Endodermal cell (in vitro differentiated cells): ENCODE data around the gene C1GALT1. TPM values are rescaled to one million over a fixed set of nuclear protein-coding genes. Genes with fewer than 3 reads are reported as not detected.

ENCODE experiments used
- DNase-seq: peaks from one replicate; pipeline ENCODE4 v3.0.0-alpha.2; 2017
- H3K27ac ChIP-seq: 2 replicates; pipeline ENCODE4 v1.5.1; 2013; ENCODE audit warnings: mild to moderate bottlenecking, low read depth, low read length, moderate library complexity
- H3K27me3 ChIP-seq: 2 replicates; pipeline ENCODE4 v1.6.1; 2013; ENCODE audit warnings: mild to moderate bottlenecking, low read length, moderate library complexity; ENCODE audit not compliant: insufficient read depth, control insufficient read depth, poor library complexity, severe bottlenecking
- H3K36me3 ChIP-seq: 2 replicates; pipeline ENCODE4 v1.7.0; 2013; ENCODE audit warnings: mild to moderate bottlenecking, low read length, moderate library complexity; ENCODE audit not compliant: control insufficient read depth, insufficient read depth
- H3K4me1 ChIP-seq: one replicate; pipeline ENCODE4 v1.7.0; 2013; ENCODE audit warnings: low read length; ENCODE audit not compliant: control insufficient read depth, insufficient read depth
- H3K4me3 ChIP-seq: 2 replicates; pipeline ENCODE4 v1.5.1; 2013; ENCODE audit warnings: mild to moderate bottlenecking, low read length, moderate library complexity
- H3K9ac ChIP-seq: 2 replicates; pipeline ENCODE4 v1.6.1; 2013; ENCODE audit warnings: mild to moderate bottlenecking, low read length, moderate library complexity; ENCODE audit not compliant: poor library complexity, severe bottlenecking; ENCODE audit errors: extremely low read depth
- H3K9me3 ChIP-seq: 2 replicates; pipeline ENCODE4 v1.6.1; 2013; ENCODE audit warnings: mild to moderate bottlenecking, low read length, moderate library complexity; ENCODE audit not compliant: control insufficient read depth
- H3K27ac Mint-ChIP-seq: 2 replicates; pipeline ENCODE4 v1.8.0; 2020; ENCODE audit warnings: mixed read lengths
- H3K27me3 Mint-ChIP-seq: 2 replicates; pipeline ENCODE4 v1.8.0; 2021; ENCODE audit warnings: mild to moderate bottlenecking, mixed read lengths; ENCODE audit not compliant: insufficient read depth
- H3K36me3 Mint-ChIP-seq: 2 replicates; pipeline ENCODE4 v1.8.0; 2020; ENCODE audit warnings: low read depth, mixed read lengths
- H3K4me1 Mint-ChIP-seq: 2 replicates; pipeline ENCODE4 v1.8.0; 2020; ENCODE audit warnings: mixed read lengths
- H3K4me3 Mint-ChIP-seq: 2 replicates; pipeline ENCODE4 v1.8.0; 2020; ENCODE audit warnings: mild to moderate bottlenecking, moderate library complexity, mixed read lengths
- H3K9me3 Mint-ChIP-seq: 2 replicates; pipeline ENCODE4 v1.8.0; 2020; ENCODE audit warnings: mild to moderate bottlenecking, mixed read lengths
- WGBS, 2 experiments: methylation state at CpG; one replicate each; pipeline versions ENCODE4 v1.1.5 to v1.1.7; 2013; ENCODE audit warnings: missing lambda C conversion rate in 2 of 2, mixed read lengths in 1 of 2; ENCODE audit not compliant: insufficient coverage in 1 of 2, insufficient read length in 1 of 2; 5-methylcytosine and 5-hydroxymethylcytosine counted together
- total RNA-seq, 2 donors: library from RNA; stranded (reverse); fragmentation: NEBNext Ultra II Directional in 1 of 2; extraction: Animal tissue kit (Norgen Biotek cat#: 25700) in 1 of 2; gene quantifications; 2 replicates in 1 of 2; 3 replicates in 1 of 2; pipeline ENCODE4 v1.2.1, GENCODE V29; 2021
- TF ChIP-seq, protein P1 (sequence below): fragments of 200-600 bp; sonication (generic); conservative IDR thresholded peaks from 2 replicates; pipeline ENCODE4 v1.5.0; 2021; ENCODE audit warnings: antibody characterized with exemption, mild to moderate bottlenecking

C1GALT1 gene
- total RNA-seq, 2 donors from 2014 or later = 65.7 to 132 TPM

DNA sequence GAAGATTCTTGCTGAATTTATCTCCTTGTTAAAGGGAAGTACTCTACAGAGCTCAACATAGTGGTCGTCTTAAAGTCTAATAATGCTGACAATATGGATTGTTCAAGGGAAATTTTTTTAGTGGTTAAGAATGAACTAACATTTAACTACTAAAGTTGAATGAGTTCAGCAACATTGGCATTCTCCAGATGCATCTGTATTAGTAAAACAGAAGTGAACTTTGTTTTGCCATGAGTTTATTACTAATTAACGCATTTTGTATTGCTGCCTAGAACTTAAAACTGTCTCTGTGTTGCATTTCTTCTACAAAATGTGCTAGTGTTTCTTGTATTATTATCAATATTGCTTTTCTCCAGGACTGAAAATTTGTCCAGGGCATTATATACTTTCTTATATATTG is 67.5 kb downstream of the C1GALT1 start:
- no peak for DNase-seq
- Histone ChIP-seq H3K4me1 (no peaks in the 10 kb centered on the region), H3K27ac (no peak overlapping the region), H3K36me3 (peaks cover 79% of the 10 kb centered on the region), H3K9ac (no peak overlapping the region), H3K4me3 (no peak overlapping the region), H3K27me3 (no peaks in the 10 kb centered on the region), H3K9me3 (no peaks in the 10 kb centered on the region)
- Mint-ChIP-seq H3K4me1 (peaks cover 1% of the 10 kb centered on the region), H3K27ac (no peak overlapping the region), H3K9me3 (no peaks in the 10 kb centered on the region), H3K36me3 (peaks cover 5% of the 10 kb centered on the region), H3K4me3 (no peak overlapping the region), H3K27me3 (no peaks in the 10 kb centered on the region)
- 93 to 100% methylated on average over 1 to 2 of the region's 2 CpGs for WGBS, 2 experiments
- TF ChIP-seq, protein P1, sequence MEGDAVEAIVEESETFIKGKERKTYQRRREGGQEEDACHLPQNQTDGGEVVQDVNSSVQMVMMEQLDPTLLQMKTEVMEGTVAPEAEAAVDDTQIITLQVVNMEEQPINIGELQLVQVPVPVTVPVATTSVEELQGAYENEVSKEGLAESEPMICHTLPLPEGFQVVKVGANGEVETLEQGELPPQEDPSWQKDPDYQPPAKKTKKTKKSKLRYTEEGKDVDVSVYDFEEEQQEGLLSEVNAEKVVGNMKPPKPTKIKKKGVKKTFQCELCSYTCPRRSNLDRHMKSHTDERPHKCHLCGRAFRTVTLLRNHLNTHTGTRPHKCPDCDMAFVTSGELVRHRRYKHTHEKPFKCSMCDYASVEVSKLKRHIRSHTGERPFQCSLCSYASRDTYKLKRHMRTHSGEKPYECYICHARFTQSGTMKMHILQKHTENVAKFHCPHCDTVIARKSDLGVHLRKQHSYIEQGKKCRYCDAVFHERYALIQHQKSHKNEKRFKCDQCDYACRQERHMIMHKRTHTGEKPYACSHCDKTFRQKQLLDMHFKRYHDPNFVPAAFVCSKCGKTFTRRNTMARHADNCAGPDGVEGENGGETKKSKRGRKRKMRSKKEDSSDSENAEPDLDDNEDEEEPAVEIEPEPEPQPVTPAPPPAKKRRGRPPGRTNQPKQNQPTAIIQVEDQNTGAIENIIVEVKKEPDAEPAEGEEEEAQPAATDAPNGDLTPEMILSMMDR = no peak

DNA sequence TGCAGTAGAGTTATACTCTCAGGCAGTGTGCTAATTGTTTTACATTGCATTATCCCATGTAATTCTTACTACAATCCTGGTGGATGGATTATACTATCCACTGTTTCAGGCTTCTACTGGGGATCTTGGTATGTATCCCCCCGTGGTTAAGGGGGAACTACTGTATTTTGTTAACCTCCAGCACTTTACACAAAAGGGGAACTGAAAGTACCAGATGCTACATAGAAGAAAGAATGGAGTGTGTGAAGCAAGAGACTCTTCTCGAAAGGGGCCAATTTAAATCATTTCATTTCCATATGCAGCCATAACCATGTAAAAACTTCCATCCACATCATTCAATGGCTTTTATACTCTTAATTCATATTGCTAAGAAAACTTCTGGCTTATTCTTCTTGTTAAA is 69.4 kb downstream of the C1GALT1 start:
- H3K27me3 Mint-ChIP-seq = no peaks in the 10 kb centered on the region
- TF ChIP-seq, protein P1 = no peak
- no peak overlapping the region for H3K4me3 ChIP-seq
- no peak overlapping the region for H3K9ac ChIP-seq
- DNase-seq = no peak
- H3K27ac ChIP-seq = no peak overlapping the region
- no peaks in the 10 kb centered on the region for H3K4me1 ChIP-seq
- no peaks in the 10 kb centered on the region for H3K9me3 ChIP-seq
- no peak overlapping the region for H3K4me3 Mint-ChIP-seq
- H3K36me3 ChIP-seq = peaks cover 87% of the 10 kb centered on the region
- no peak overlapping the region for H3K27ac Mint-ChIP-seq
- no peaks in the 10 kb centered on the region for H3K9me3 Mint-ChIP-seq
- peaks cover 2% of the 10 kb centered on the region for H3K4me1 Mint-ChIP-seq
- peaks cover 5% of the 10 kb centered on the region for H3K36me3 Mint-ChIP-seq
- no peaks in the 10 kb centered on the region for H3K27me3 ChIP-seq
- WGBS, 2 experiments = 100% methylated on average over 2 of the region's 2 CpGs; no CpG with 5 or more reads in 1 of the 2 experiments

DNA sequence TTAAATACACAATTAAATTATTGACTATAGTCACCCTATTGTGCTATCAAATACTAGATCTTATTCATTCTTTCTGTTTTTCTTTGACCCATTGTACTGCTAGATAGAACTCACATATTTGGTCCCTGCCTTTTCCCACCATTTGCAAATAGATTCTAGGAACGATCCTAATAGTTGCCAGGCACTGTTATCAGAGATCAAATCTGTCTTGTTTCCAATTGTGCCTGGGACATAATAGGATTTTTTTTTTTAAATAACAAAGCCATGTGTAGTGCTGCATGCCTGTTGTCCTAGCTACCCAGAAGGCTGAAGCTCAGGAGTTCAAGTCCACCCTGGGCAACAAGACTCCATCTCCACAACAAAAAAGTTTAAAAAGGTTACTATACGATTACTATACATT is 72.0 kb downstream of the C1GALT1 start:
- H3K9me3 ChIP-seq = no peaks in the 10 kb centered on the region
- WGBS, 2 experiments = 97 to 100% methylated on average over 1 to 2 of the region's 2 CpGs
- H3K36me3 ChIP-seq = peaks cover 86% of the 10 kb centered on the region
- H3K36me3 Mint-ChIP-seq = peaks cover 13% of the 10 kb centered on the region
- H3K9me3 Mint-ChIP-seq = no peaks in the 10 kb centered on the region
- H3K4me1 Mint-ChIP-seq = peaks cover 2% of the 10 kb centered on the region
- H3K27me3 Mint-ChIP-seq = no peaks in the 10 kb centered on the region
- DNase-seq = no peak
- TF ChIP-seq, protein P1 = no peak
- no peak overlapping the region for H3K9ac ChIP-seq
- no peaks in the 10 kb centered on the region for H3K4me1 ChIP-seq
- no peak overlapping the region for H3K4me3 Mint-ChIP-seq
- H3K27ac Mint-ChIP-seq = no peak overlapping the region
- no peaks in the 10 kb centered on the region for H3K27me3 ChIP-seq
- H3K27ac ChIP-seq = no peak overlapping the region
- H3K4me3 ChIP-seq = no peak overlapping the region
